Measurements from ENCODE around the gene MCMBP.
A peak's percentile ranks its signal among the peaks of the same experiment; 100 is the strongest.
"Not testable (repeated sequence)": the region's sequence is repeated elsewhere in the genome, so short reads cannot be mapped to it uniquely, and the experiment has no call there.

Gene MCMBP

GRCh38 chr10:119893074-119893473 is 20.4 kb upstream of the MCMBP start:
- Mint-ChIP-seq H3K27ac (peak overlapping the region; percentile 26), H3K9me3 (peaks cover 16% of the 10 kb centered on the region), H3K4me1 (peaks cover 38% of the 10 kb centered on the region), H3K4me3 (peak overlapping the region; percentile 98), H3K27me3 (ENCODE audit: low read depth, poor library complexity) (peaks cover 16% of the 10 kb centered on the region), H3K36me3 (ENCODE audit: low read depth) (peaks cover 34% of the 10 kb centered on the region)
- DNase-seq: no peak
- TF ChIP-seq, protein P1, sequence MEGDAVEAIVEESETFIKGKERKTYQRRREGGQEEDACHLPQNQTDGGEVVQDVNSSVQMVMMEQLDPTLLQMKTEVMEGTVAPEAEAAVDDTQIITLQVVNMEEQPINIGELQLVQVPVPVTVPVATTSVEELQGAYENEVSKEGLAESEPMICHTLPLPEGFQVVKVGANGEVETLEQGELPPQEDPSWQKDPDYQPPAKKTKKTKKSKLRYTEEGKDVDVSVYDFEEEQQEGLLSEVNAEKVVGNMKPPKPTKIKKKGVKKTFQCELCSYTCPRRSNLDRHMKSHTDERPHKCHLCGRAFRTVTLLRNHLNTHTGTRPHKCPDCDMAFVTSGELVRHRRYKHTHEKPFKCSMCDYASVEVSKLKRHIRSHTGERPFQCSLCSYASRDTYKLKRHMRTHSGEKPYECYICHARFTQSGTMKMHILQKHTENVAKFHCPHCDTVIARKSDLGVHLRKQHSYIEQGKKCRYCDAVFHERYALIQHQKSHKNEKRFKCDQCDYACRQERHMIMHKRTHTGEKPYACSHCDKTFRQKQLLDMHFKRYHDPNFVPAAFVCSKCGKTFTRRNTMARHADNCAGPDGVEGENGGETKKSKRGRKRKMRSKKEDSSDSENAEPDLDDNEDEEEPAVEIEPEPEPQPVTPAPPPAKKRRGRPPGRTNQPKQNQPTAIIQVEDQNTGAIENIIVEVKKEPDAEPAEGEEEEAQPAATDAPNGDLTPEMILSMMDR (IDR thresholded peaks at IDR 0.05): no peak

GRCh38 chr10:119892188-119893065 is 19.8 kb upstream of the MCMBP start, which contains the start of gene SEC23IP:
TSS of gene SEC23IP (plus strand) at chr10:119892730. CDS start at chr10:119892783, 53 bp downstream.
- DNase-seq: peak; percentile 90
- H3K4me1 Mint-ChIP-seq: peaks cover 39% of the 10 kb centered on the region
- TF ChIP-seq, protein P1 (IDR thresholded peaks at IDR 0.05): no peak
- H3K27ac Mint-ChIP-seq: peak within 1 kb of the TSS; percentile 87
- H3K27me3 Mint-ChIP-seq (ENCODE audit: low read depth, poor library complexity): peaks cover 17% of the 10 kb centered on the region
- H3K36me3 Mint-ChIP-seq (ENCODE audit: low read depth): peaks cover 33% of the 10 kb centered on the region
- peaks cover 16% of the 10 kb centered on the region for H3K9me3 Mint-ChIP-seq
- peak within 1 kb of the TSS; percentile 98 for H3K4me3 Mint-ChIP-seq

- DNase-seq: not testable (repeated sequence)
- Mint-ChIP-seq H3K27me3 (ENCODE audit: low read depth, poor library complexity) (peaks cover 20% of the 10 kb centered on the region), H3K4me3 (peak overlapping the region; percentile 98), H3K9me3 (peaks cover 16% of the 10 kb centered on the region), H3K36me3 (ENCODE audit: low read depth) (peaks cover 28% of the 10 kb centered on the region), H3K27ac (peak overlapping the region; percentile 87), H3K4me1 (peaks cover 39% of the 10 kb centered on the region)
These were observed 19.2 kb upstream of the MCMBP start for GRCh38 chr10:119891849-119892187.

GRCh38 chr10:119890307-119890706 is 17.7 kb upstream of the MCMBP start:
- Mint-ChIP-seq H3K27me3 (ENCODE audit: low read depth, poor library complexity) (peaks cover 22% of the 10 kb centered on the region), H3K36me3 (ENCODE audit: low read depth) (peaks cover 14% of the 10 kb centered on the region), H3K4me1 (peaks cover 44% of the 10 kb centered on the region), H3K9me3 (peaks cover 16% of the 10 kb centered on the region)
- H3K4me3 Mint-ChIP-seq, H3K27ac Mint-ChIP-seq, DNase-seq: not testable (repeated sequence)

DNA sequence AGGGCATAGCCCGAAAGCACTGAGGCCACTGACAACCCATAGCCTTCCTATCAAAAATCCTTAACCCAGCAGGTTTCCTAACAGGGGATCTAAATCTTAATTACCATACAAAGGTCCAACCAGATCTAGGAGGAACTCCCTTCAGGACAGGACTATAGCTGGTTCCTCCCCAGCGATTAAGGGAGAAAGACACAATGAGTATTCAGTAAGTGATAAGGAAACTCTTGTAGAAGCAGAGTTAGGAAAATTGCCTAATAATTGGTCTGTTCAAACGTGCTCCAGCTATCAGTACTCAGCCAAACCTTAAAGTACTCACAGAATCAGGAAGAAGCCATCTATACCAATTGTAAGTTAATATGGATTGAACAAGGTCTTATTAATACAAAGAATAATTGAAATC is 16.6 kb upstream of the MCMBP start:
- Mint-ChIP-seq H3K27me3 (ENCODE audit: low read depth, poor library complexity) (peaks cover 27% of the 10 kb centered on the region), H3K4me1 (peaks cover 40% of the 10 kb centered on the region), H3K9me3 (peaks cover 16% of the 10 kb centered on the region)
- H3K27ac Mint-ChIP-seq; H3K36me3 Mint-ChIP-seq (ENCODE audit: low read depth); H3K4me3 Mint-ChIP-seq; DNase-seq: not testable (repeated sequence)

DNA sequence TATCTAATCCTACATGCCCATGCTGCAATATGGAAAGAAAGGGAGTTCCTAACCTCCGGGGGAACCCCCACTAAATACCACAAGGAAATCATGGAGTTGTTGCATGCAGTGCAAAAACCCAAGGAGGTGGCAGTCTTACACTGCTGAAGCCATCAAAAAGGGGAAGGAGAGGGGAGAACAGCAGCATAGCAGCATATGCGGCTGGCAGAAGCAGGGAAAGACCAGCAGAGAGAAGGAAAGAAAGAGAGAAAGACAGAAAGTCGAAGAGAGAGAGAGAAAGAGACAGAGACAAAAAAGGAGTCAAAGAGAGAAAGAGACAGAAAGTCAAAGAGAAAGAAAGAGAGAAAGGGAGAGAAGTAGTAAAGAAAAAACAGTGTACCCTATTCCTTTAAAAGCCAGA is 16.1 kb upstream of the MCMBP start:
- peaks cover 31% of the 10 kb centered on the region for H3K27me3 Mint-ChIP-seq (ENCODE audit: low read depth, poor library complexity)
- not testable (repeated sequence) for H3K27ac Mint-ChIP-seq

DNA sequence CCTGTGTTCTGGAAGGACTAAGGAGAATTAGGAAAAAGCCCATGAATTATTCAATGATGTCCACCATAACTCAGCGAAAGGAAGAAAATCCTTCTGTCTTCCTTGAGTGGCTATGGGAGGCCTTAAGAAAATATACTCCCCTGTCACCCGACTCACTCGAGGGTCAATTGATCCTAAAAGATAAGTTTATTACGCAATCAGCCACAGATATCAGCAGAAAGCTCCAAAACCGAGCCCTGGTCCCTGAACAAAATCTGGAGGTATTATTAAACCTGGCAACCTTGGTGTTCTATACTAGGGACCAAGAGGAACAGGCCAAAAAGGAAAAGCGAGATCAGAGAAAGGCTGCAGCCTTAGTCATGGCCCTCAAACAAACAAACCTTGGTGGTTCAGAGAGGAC is 13.4 kb upstream of the MCMBP start:
- H3K27me3 Mint-ChIP-seq (ENCODE audit: low read depth, poor library complexity): peaks cover 31% of the 10 kb centered on the region
- H3K4me1 Mint-ChIP-seq: peaks cover 28% of the 10 kb centered on the region
- H3K4me3 Mint-ChIP-seq; H3K27ac Mint-ChIP-seq; H3K36me3 Mint-ChIP-seq (ENCODE audit: low read depth); DNase-seq: not testable (repeated sequence)
- peaks cover 12% of the 10 kb centered on the region for H3K9me3 Mint-ChIP-seq

More for the DNA sequence above, 16.1 kb upstream of the MCMBP start:
- DNase-seq; H3K4me3 Mint-ChIP-seq; H3K36me3 Mint-ChIP-seq (ENCODE audit: low read depth): not testable (repeated sequence)
- Mint-ChIP-seq H3K9me3 (peaks cover 16% of the 10 kb centered on the region), H3K4me1 (peaks cover 38% of the 10 kb centered on the region)

DNA sequence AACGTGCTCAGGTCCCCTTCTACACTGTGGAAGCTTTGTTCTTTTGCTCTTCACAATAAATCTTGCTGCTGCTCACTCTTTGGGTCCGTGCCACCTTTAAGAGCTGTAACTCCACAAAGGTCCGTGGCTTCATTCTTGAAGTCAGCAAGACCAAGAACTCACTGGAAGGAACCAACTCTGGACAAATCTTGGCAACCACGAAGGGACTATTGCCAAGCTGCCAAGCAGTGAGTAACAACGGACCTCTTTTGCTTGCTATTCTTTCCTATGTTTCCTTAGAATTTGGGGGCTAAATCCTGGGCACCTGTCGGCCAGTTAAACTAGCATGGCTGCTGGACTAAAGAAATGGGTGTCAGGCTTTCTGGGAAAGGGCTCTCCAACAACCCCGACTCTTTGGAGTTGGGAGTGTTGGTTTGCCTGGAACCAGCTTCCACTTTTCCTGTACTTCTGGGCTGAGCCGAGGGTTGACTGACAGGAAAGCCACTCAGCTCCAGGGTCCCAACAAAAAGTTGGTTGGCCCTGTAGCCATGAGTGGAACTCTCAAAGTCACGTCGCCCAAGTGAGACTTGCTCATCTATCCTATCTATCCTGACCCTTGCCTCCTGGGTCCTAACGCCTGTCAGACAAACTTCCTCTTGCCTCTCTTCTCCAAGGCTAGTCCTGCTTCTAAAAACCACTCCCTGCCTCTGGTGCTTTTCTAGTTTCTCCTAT is 11.4 kb upstream of the MCMBP start:
- H3K36me3 Mint-ChIP-seq (ENCODE audit: low read depth); DNase-seq; H3K9me3 Mint-ChIP-seq; H3K4me3 Mint-ChIP-seq; H3K27ac Mint-ChIP-seq: not testable (repeated sequence)
- Mint-ChIP-seq H3K4me1 (peaks cover 26% of the 10 kb centered on the region), H3K27me3 (ENCODE audit: low read depth, poor library complexity) (peaks cover 22% of the 10 kb centered on the region)
